Left ventricle myocardium inferior (tissue), 1 donor: ENCODE data around the gene S100A8. TPM values are rescaled to one million over a fixed set of nuclear protein-coding genes. Genes with fewer than 3 reads are reported as not detected.
"Not testable (repeated sequence)": the region's sequence is repeated elsewhere in the genome, so short reads cannot be mapped to it uniquely, and the experiment has no call there.

ENCODE experiments used
- DNase-seq: peaks from one replicate; pipeline ENCODE4 v3.0.0-alpha.2; 2020
- H3K27ac ChIP-seq: fragments of 200-600 bp; replicated peaks from 2 replicates; pipeline ENCODE4 v1.8.0; 2021
- H3K27me3 ChIP-seq: fragments of 200-600 bp; 2 replicates; pipeline ENCODE4 v1.8.0; 2021; ENCODE audit warnings: low read depth
- H3K36me3 ChIP-seq: fragments of 200-600 bp; 2 replicates; pipeline ENCODE4 v1.8.0; 2021
- H3K4me1 ChIP-seq: fragments of 200-600 bp; 2 replicates; pipeline ENCODE4 v1.8.0; 2021
- H3K4me3 ChIP-seq: fragments of 200-600 bp; 2 replicates; pipeline ENCODE4 v1.8.0; 2021; ENCODE audit warnings: mild to moderate bottlenecking, moderate library complexity
- H3K9me3 ChIP-seq: fragments of 200-600 bp; replicated peaks from 2 replicates; pipeline ENCODE4 v1.8.0; 2021
- CTCF ChIP-seq: fragments of 200-600 bp; IDR thresholded peaks from 2 replicates; pipeline ENCODE4 v1.8.0; 2021; ENCODE audit warnings: antibody characterized with exemption, mild to moderate bottlenecking, borderline replicate concordance
- intact Hi-C: fragments of 100-400 bp; cut with micrococcal nuclease; formaldehyde crosslinking; loops from one replicate; pipeline ENCODE4 v1.11.0; 2022
- total RNA-seq: library from RNA; stranded (reverse); fragmentation: NEBNext Ultra II Directional; extraction: Animal tissue kit (Norgen Biotek cat#: 25700); gene quantifications from one replicate; pipeline ENCODE4 v1.2.1, GENCODE V29; 2021
- donor health status: DM: no; HTN: yes; CAD: no; lungs with severe emphysema.

Gene S100A8
- total RNA-seq, 1 donor from 2014 or later: 26.6 TPM

GRCh38 chr1:153422450-153423068 lies 31.7 kb upstream of the S100A8 start:
- Histone ChIP-seq H3K4me3 (no peak overlapping the region), H3K9me3 (no peaks in the 10 kb centered on the region), H3K27me3 (peaks cover 64% of the 10 kb centered on the region), H3K27ac (no peak overlapping the region), H3K36me3 (no peaks in the 10 kb centered on the region), H3K4me1 (no peaks in the 10 kb centered on the region)
- peak; percentile 67 for DNase-seq
- intact Hi-C loops: no loop called here
- no peak for TF ChIP-seq CTCF

- Histone ChIP-seq H3K4me3 (no peak overlapping the region), H3K27ac (no peak overlapping the region), H3K27me3 (peaks cover 49% of the 10 kb centered on the region), H3K9me3 (no peaks in the 10 kb centered on the region), H3K4me1 (no peaks in the 10 kb centered on the region), H3K36me3 (no peaks in the 10 kb centered on the region)
- intact Hi-C loops: no loop called here
- no peak for TF ChIP-seq CTCF
- no peak for DNase-seq
These were observed 29.4 kb upstream of the S100A8 start for GRCh38 chr1:153420306-153420705.

GRCh38 chr1:153419436-153419793 lies 28.5 kb upstream of the S100A8 start:
- intact Hi-C loops, DNase-seq, H3K27ac ChIP-seq, H3K4me3 ChIP-seq, H3K4me1 ChIP-seq, H3K9me3 ChIP-seq, H3K36me3 ChIP-seq: not testable (repeated sequence)
- peaks cover 44% of the 10 kb centered on the region for H3K27me3 ChIP-seq

GRCh38 chr1:153418758-153419435 lies 28.0 kb upstream of the S100A8 start:
- H3K4me1 ChIP-seq, intact Hi-C loops, H3K4me3 ChIP-seq, H3K9me3 ChIP-seq, H3K36me3 ChIP-seq, H3K27ac ChIP-seq, DNase-seq: not testable (repeated sequence)
- peaks cover 39% of the 10 kb centered on the region for H3K27me3 ChIP-seq

GRCh38 chr1:153417136-153417888 lies 26.4 kb upstream of the S100A8 start:
- no peaks in the 10 kb centered on the region for H3K4me1 ChIP-seq
- peaks cover 12% of the 10 kb centered on the region for H3K9me3 ChIP-seq
- no peak for DNase-seq
- H3K36me3 ChIP-seq: no peaks in the 10 kb centered on the region
- intact Hi-C loops: no loop called here
- TF ChIP-seq CTCF: no peak
- H3K4me3 ChIP-seq: no peak overlapping the region
- H3K27me3 ChIP-seq: peaks cover 35% of the 10 kb centered on the region
- H3K27ac ChIP-seq: no peak overlapping the region

GRCh38 chr1:153415850-153416570 lies 25.1 kb upstream of the S100A8 start, which contains the start of gene S100A7A:
Gene S100A7A (plus strand): TSS chr1:153416520. CDS start chr1:153418083, 1,563 bp downstream.
- intact Hi-C loops: no loop called here
- Histone ChIP-seq H3K4me3 (no peak within 1 kb of the TSS), H3K4me1 (no peaks in the 10 kb centered on the region), H3K27ac (no peak within 1 kb of the TSS), H3K27me3 (peaks cover 35% of the 10 kb centered on the region), H3K36me3 (no peaks in the 10 kb centered on the region), H3K9me3 (peaks cover 21% of the 10 kb centered on the region)
- DNase-seq: no peak
- TF ChIP-seq CTCF: no peak

GRCh38 chr1:153413961-153414360 lies 23.1 kb upstream of the S100A8 start:
- Histone ChIP-seq H3K27me3 (peaks cover 16% of the 10 kb centered on the region), H3K9me3 (peaks cover 21% of the 10 kb centered on the region)
- DNase-seq, H3K4me3 ChIP-seq, H3K36me3 ChIP-seq, intact Hi-C loops, H3K4me1 ChIP-seq, H3K27ac ChIP-seq: not testable (repeated sequence)

GRCh38 chr1:153407274-153407673 lies 16.4 kb upstream of the S100A8 start:
- Histone ChIP-seq H3K27me3 (peaks cover 32% of the 10 kb centered on the region), H3K9me3 (peaks cover 14% of the 10 kb centered on the region)
- intact Hi-C loops, DNase-seq, H3K27ac ChIP-seq, H3K4me1 ChIP-seq, H3K36me3 ChIP-seq, H3K4me3 ChIP-seq: not testable (repeated sequence)
